Raji (cell line): Measurements from ENCODE around the gene COL23A1.

Source experiments
- POLR2A ChIP-seq: IDR thresholded peaks from 2 replicates; pipeline ENCODE4 v1.6.1; 2011; ENCODE audit warnings: low read depth, low read length, control low read depth; ENCODE audit not compliant: insufficient read depth

The COL23A1 gene

GRCh38 chr5:178515776-178516503, 74.3 kb downstream of the COL23A1 start:
- TF ChIP-seq POLR2A = no peak

DNA sequence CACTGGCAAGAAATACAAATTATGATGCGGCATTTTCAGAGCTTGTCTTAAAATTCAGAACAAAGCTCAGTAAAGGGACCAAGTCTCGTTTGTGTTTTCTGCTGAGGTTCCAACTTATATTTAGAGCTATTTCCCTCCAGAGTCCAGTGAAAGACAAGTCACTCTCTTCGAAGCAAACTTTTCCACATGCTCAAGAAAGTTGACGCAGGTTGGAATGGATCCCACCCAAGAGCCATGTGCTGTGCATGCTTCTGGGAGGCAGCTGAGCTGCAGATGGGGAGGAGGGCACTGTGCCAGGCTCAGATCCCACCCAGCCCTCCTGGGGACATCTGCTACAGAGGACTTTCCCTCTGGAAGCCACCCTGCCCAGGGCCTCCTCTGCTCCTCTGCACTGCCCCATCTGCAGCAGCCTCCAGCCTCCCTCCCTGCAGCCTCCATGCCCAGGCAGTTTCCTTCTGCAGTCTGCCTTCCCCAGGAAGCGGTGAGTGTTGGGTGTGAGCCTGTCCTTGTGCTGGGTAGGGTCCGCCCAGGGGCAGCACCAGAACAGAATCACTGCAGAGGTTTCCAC, 75.3 kb downstream of the COL23A1 start:
- TF ChIP-seq POLR2A = no peak

GRCh38 chr5:178511172-178511571, 79.0 kb downstream of the COL23A1 start:
- TF ChIP-seq POLR2A = no peak

DNA sequence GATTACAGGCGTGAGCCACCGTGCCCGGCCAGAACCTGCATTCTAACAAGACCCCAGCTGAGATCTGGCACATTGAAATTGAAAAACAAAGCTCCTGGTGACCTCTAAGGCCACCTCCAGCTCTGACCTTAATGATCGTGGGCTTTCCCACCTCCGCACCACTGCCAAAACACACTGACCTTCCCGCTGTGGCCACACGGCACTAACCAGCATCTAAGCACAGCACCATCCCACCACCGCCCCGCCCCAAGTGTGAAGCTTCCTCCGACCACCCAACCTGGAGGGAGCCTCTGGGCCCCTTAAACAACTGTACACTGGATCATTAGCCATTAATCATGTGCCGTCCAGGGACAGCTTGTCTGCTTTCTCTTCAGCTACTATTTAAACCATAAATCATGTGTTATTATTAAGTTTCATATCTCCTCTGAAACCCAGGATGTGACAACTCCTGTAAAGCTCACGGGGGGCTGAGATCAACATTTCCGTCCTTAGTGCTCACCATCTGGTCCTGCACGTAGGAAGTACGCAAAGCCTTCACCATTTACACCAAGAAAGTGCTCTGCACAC, 80.6 kb downstream of the COL23A1 start:
- no peak for TF ChIP-seq POLR2A

GRCh38 chr5:178507151-178507932, 82.9 kb downstream of the COL23A1 start:
- no peak for TF ChIP-seq POLR2A

DNA sequence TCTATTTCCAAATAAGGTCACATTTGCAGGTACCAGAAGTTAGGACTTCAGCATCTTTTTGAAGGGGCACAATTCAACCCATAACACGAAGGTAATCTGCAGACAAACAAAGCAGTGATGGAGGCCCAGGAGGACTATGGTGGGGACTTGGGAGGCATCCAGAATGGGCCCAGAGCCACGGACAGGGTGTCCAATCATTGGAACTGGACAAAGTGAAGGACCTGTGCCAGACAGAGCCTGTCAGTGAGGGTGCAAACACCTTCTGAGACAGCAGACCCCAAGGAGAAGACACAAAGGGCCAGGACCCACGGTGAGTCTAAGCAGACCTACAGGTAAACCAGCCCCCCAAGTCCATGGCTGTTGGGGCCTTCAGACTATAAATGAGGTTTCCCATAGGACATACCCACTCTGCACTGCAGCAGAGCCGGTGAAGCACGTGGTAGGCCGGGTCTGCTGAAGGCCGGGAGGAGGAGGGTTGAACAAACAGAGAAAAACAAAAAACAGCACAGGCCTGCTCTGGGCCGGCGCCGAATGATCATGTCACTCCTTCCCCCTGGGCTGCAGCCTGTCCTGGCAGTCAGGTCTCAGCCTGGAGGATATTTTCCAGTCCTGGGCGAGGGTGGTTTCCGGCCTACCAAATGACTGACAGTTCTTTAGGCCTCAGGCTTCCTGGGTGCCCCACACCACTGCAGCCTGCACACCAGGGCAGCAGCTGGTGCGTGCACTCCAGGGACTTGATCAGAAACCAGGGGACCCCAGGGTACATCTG, 84.4 kb downstream of the COL23A1 start:
- no peak for TF ChIP-seq POLR2A

DNA sequence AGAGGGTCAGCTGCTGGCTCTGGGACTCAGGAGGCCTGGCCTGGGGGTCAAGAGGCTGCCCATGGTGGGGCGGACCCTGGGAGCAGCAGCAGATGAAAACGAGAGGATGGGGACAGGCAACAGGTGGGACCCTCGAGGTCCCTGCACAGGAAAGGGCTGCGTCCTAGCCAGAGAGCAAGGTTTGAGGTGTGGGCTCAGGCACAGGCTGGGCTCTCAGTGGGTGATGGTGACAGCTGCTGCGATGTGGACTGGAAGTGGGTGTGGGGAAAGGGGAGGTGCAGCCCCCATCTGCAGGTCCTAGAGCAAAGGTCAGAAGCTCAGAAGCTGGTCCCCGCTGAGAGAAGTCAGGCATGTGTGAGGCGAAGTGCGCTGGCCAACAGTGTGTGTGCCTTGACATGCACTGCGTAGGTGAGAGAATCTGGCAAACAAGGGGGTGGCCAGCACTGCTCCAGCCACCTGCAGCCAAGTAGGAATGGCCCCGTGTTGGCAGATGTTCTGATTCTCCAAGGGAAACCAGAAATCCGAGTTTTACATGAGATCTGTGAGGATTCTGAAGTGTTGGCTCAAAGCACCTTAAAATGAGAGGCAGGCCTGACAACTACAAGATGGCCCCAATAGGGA, 85.7 kb downstream of the COL23A1 start:
- no peak for TF ChIP-seq POLR2A

DNA sequence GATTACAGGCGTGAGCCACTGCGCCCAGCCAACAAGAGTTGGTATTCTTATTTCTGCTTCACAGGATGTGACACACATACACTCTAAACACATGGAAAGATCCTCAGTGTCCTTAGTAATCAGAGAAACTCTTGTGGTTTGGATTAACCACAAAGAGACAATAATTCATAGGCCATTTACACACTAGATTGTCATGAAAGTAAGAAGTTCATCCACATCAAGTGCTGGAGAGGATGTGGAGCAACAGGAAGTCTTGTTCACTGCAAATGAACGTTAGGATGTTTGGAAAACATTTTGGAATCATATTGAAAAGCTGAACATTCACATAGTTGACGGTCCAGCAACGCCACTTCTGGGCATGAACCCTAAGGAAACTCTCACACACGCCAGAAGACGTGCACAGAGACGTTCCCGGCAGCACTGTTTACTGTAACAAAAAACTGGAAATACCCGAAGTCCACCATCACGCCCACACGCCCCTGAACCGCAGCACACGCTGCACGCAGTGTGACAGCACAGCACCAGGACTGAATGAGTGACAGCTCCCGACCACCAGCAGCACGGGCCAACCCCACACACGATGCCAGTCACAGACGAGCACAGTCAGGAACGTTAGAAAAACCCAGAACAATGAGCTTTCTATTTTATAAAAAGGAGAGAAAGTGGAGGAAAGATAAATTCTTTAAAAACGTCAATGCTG, 87.6 kb downstream of the COL23A1 start:
- no peak for TF ChIP-seq POLR2A

DNA sequence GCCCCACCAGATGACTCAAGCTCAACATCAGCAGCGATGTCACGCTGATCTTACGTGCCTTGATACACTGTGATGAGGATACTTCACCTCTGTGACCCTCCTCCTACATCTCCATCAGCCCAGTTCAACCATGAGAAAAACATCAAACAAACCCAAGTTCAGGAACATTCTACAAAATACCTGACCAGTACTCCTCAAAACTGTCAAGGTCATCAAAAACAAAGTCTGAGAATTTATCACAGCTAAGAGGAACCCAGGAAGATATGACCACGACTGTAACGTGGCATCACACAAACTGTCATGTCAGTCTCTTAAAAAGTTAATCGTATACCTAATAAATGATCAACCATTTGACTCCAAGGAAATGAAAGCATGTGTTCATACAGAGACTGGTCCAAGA, 90.8 kb downstream of the COL23A1 start:
- no peak for TF ChIP-seq POLR2A

DNA sequence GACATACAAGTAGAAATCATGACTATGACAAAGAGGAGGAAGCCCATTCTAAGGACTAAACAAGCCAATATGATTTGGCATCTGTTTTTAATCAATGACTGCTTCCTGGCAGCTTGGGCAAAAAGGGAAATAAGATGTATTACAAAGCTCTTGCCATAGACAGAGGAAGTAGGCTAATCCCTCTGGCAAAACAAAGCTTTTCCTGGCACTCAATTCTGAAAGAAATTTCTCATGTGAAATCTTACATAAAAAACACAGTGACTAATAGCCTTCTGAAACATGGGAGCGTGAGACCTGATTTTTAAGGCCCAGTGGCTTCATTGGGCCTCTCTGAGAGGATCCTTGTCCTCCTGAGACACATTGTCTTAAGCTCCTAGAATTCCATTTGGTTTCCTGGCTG, 93.6 kb downstream of the COL23A1 start:
- TF ChIP-seq POLR2A = no peak

DNA sequence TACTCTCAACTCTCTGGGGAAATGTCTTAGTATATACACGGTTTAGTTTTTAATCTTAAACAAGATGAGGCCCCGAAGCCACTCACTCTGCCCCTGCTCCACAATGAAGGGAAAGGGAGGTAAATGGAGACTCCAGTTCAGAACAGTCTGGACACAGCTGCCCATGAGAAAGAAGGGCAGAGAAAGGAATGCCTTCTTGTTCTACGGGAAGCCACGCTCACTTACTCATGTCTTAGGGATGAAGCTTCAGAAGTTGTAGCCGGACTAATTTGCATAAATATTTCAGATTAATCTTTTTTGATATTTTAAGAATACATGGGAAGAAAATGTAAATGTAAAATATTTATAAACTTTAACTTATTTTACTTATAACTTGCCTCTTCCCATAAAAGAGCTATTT, 94.0 kb downstream of the COL23A1 start:
- no peak for TF ChIP-seq POLR2A

- TF ChIP-seq POLR2A = no peak
Measured at GRCh38 chr5:178495706-178496105, 94.5 kb downstream of the COL23A1 start.

DNA sequence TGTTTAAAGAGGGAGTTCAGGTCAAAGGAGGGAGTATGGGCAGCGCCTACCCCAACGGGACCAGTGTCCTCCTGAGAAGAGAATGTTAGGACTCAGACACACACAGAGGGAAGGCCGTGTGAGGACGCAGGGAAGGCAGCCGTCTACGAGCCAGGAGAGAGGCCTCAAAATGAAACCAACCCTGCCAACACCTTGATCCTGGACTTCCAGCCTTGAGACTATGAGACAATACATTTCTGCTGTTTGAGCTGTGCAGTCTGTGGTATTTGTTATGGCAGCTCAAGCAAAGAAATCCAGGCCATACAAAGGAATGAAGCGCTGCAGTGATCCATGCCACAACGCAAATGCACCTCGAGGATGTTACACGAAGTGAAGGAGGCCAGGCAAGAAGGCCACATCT, 97.9 kb downstream of the COL23A1 start:
- TF ChIP-seq POLR2A = no peak
